ENCODE results near the gene GDI1.

- TF ChIP-seq POLR2AphosphoS5 (IDR thresholded peaks at IDR 0.05) (no peak), CTCF (IDR thresholded peaks at IDR 0.05) (no peak), POLR2A (IDR thresholded peaks at IDR 0.05) (no peak), EP300 (IDR thresholded peaks at IDR 0.05) (no peak)
Observed at GRCh38 chrX:154443479-154443910, 6.5 kb downstream of the GDI1 start.

All from gastroesophageal sphincter (tissue), 3 donors.